ENCODE results near the gene ST6GAL1.

The ST6GAL1 gene

DNA sequence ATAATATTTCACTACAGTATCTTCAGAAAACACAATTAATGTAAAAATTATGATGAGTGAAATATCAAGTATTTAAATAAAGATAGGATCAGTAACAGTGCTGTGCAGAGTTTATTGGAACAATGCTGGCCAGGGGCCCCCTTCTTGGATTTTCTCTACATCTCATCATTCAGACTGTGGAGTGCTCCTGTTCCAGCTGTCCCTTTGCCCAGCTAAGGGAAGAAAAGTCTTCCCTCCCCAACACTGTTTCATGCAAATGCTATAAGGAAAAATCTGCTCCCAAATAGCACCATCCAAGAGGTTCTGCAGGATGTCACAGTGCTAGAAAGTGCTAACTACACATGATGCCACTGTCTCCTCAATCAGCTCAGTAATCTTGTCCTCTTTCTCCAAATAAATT, 144.5 kb downstream of the ST6GAL1 start:
- no peak overlapping the region for H3K4me3 ChIP-seq (ENCODE audit: low read length)
- no peaks in the 10 kb centered on the region for H3K36me3 ChIP-seq (ENCODE audit: control insufficient read depth, insufficient read depth, low read length)
- no peak overlapping the region for H3K9ac ChIP-seq (ENCODE audit: low read length)
- peaks cover 1% of the 10 kb centered on the region for H3K9me3 ChIP-seq (ENCODE audit: control insufficient read depth, low read length)
- no peaks in the 10 kb centered on the region for H3K4me1 ChIP-seq (ENCODE audit: control insufficient read depth, insufficient read depth, low read length)
- no peaks in the 10 kb centered on the region for H3K27me3 ChIP-seq (ENCODE audit: control insufficient read depth, insufficient read depth, low read length)

DNA sequence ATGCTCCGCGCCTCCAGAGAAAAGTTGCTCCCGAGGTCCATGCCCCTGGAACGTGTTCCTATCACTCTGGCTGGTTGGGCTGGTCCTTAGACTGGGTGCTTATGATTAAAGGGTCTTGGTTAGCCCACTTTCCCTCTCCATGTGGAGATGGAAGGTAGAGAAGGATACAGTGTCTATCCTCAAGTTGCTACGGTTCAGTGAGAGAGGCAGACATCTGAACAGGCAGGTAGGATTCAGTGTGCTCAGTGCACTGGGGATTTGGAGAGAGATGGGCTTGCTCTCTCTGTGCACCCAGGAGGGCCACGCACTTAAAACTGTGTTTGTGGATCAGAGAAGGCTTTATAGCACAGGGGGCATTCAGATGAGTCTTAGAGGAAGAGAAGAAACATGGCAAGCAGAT, 146.0 kb downstream of the ST6GAL1 start:
- Histone ChIP-seq H3K4me3 (ENCODE audit: low read length) (no peak overlapping the region), H3K9ac (ENCODE audit: low read length) (no peak overlapping the region), H3K36me3 (ENCODE audit: control insufficient read depth, insufficient read depth, low read length) (no peaks in the 10 kb centered on the region), H3K27me3 (ENCODE audit: control insufficient read depth, insufficient read depth, low read length) (no peaks in the 10 kb centered on the region), H3K4me1 (ENCODE audit: control insufficient read depth, insufficient read depth, low read length) (no peaks in the 10 kb centered on the region), H3K9me3 (ENCODE audit: control insufficient read depth, low read length) (no peaks in the 10 kb centered on the region)

DNA sequence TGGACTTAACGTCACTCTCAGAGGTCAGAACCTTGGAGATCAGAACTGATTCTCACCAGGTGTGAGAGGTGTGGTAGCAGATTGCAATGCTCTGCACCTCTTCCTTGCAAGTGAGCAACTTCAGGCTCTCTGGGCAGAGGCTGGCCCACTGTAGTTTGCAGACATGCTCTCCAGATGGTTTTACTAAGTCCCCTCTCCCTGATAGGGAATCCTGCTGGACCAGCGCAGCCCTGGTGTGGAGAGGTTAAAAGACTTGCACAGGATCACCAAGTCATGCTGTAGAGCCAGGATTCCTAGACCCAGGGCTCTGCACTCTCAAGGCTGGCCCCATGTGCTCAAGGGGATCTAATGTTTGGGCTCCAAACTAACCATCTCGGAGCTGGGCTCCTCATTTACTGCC, 146.8 kb downstream of the ST6GAL1 start:
- Histone ChIP-seq H3K4me3 (ENCODE audit: low read length) (no peak overlapping the region), H3K4me1 (ENCODE audit: control insufficient read depth, insufficient read depth, low read length) (no peaks in the 10 kb centered on the region), H3K9me3 (ENCODE audit: control insufficient read depth, low read length) (no peaks in the 10 kb centered on the region), H3K9ac (ENCODE audit: low read length) (no peak overlapping the region), H3K27me3 (ENCODE audit: control insufficient read depth, insufficient read depth, low read length) (no peaks in the 10 kb centered on the region), H3K36me3 (ENCODE audit: control insufficient read depth, insufficient read depth, low read length) (no peaks in the 10 kb centered on the region)

DNA sequence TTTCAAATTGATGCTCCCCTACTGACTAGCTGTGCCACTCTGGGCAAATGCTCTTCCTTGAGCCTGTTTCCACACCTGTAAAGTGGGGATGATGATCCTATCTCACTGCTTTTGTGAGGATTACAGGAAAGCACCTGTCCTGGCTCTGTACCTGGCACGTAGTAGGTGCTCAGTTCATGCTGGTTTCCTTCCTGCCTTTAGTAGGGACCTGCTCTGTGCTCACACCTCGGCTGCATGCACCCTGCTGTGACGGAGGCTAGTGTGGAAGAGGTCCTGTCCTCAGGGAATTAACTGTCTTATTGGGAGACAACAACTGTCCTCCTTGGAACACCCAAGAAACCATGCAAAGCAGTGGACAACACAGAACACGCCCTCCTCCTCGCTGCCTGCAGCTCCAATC, 147.2 kb downstream of the ST6GAL1 start:
- Histone ChIP-seq H3K27me3 (ENCODE audit: control insufficient read depth, insufficient read depth, low read length) (no peaks in the 10 kb centered on the region), H3K4me1 (ENCODE audit: control insufficient read depth, insufficient read depth, low read length) (no peaks in the 10 kb centered on the region), H3K9me3 (ENCODE audit: control insufficient read depth, low read length) (no peaks in the 10 kb centered on the region), H3K36me3 (ENCODE audit: control insufficient read depth, insufficient read depth, low read length) (no peaks in the 10 kb centered on the region), H3K9ac (ENCODE audit: low read length) (no peak overlapping the region), H3K4me3 (ENCODE audit: low read length) (no peak overlapping the region)

DNA sequence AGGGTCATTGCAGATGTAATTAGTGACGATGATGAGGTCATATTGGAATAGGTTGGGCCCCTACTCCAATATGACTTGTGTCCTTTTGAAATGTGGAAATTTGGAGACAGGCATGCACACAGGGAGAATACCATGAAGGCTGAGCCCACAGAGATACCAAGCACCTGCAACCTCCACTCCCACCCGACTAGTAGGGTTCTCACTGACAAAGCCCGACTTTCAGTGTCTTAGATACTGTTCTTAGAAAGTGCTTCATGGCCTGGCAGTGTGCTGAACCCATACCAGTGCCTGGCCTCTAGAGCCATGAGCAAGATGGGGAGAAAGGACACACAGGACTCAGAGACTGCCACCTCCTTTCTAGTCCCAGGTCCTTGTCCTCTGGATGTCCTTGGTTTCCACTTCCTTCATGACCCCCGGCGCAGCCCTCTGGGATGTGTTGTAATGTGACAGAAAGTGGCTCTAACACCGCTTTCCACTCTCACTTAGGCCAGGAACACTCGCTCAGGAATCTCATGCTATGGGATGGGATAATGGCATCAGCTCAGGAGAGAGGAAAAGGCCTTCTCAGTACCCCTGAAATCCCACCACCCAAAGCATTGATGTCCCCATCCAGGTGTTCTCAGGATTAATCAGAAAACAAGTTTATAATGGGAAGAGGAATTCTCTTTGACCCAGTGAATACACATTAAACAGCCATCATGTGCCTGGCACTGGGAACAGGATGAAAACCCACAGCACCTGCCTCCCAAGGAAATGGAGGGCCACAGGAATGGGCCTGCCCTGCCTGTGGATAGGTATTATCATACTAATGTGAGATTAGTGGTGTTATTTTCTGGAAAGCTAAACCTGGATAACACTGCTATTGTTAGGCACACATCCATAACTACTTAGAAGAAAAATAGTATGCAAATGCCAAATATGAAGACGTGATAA, 149.0 kb downstream of the ST6GAL1 start:
- H3K9me3 ChIP-seq (ENCODE audit: control insufficient read depth, low read length) = no peaks in the 10 kb centered on the region
- H3K27me3 ChIP-seq (ENCODE audit: control insufficient read depth, insufficient read depth, low read length) = no peaks in the 10 kb centered on the region
- no peaks in the 10 kb centered on the region for H3K36me3 ChIP-seq (ENCODE audit: control insufficient read depth, insufficient read depth, low read length)
- no peaks in the 10 kb centered on the region for H3K4me1 ChIP-seq (ENCODE audit: control insufficient read depth, insufficient read depth, low read length)
- H3K4me3 ChIP-seq (ENCODE audit: low read length) = no peak overlapping the region
- H3K9ac ChIP-seq (ENCODE audit: low read length) = no peak overlapping the region

DNA sequence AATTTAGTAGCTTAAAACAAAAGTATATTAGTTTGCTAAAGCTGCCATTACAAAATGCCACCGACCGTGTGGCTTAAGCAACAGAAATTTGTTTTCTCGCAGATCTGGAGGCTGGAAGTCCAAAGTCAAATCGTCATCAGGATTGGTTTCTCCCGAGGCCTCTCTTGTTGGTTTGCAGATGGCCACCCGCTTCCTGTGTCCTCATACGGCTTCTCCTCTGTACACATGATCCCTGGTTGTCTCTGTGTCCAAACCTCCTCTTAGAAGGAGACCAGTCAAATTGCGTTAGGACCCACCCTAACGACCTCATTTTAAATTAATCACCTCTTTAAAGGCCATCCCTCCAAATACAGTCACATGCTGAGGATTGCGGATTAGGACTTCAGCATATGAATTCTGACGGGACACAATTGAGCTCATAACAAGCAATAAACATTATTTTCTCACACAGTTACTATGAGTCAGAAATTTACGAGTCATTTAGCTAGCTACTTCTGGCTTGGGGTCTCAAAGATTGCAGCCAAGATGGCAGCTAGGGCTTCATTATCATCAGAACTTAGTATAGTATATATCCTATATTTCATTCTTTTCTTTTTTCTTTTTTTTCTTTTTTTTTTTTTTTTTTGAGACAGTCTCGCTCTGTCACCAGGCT, 150.6 kb downstream of the ST6GAL1 start:
- Histone ChIP-seq H3K36me3 (ENCODE audit: control insufficient read depth, insufficient read depth, low read length) (no peaks in the 10 kb centered on the region), H3K27me3 (ENCODE audit: control insufficient read depth, insufficient read depth, low read length) (no peaks in the 10 kb centered on the region), H3K4me1 (ENCODE audit: control insufficient read depth, insufficient read depth, low read length) (no peaks in the 10 kb centered on the region), H3K9ac (ENCODE audit: low read length) (no peak overlapping the region), H3K4me3 (ENCODE audit: low read length) (no peak overlapping the region), H3K9me3 (ENCODE audit: control insufficient read depth, low read length) (no peaks in the 10 kb centered on the region)

DNA sequence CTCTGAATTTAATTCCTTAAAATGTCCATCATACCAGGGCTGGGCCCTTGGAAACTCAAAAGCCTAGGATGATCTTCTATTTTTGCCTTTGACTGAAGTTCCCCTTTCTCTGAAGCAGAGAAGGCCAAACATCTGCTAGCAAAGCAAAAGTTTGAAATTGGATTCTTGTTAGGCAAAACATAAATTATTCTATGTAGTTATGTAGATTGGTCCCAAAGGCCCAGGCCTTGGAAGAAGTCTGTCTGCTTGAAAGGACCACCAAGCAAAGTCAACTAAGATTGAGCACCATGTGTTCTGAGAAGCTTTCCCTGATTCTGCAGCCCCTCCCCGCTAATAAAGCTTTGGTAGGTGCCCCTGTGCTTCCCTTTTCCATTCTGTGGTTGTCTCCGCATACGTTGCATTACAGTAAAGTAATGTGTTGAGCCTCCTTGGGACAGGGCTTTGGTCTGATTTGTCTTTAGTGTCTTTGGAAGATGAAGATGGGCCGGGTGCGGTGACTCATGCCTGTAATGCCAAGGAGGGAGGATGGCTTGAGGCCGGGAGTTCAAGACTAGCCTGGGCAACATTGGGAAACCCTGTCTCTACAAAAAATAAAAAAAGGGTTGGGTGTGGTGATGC, 152.5 kb downstream of the ST6GAL1 start:
- Histone ChIP-seq H3K4me1 (ENCODE audit: control insufficient read depth, insufficient read depth, low read length) (no peaks in the 10 kb centered on the region), H3K4me3 (ENCODE audit: low read length) (no peak overlapping the region), H3K27me3 (ENCODE audit: control insufficient read depth, insufficient read depth, low read length) (no peaks in the 10 kb centered on the region), H3K9ac (ENCODE audit: low read length) (no peak overlapping the region), H3K36me3 (ENCODE audit: control insufficient read depth, insufficient read depth, low read length) (no peaks in the 10 kb centered on the region), H3K9me3 (ENCODE audit: control insufficient read depth, low read length) (no peaks in the 10 kb centered on the region)

DNA sequence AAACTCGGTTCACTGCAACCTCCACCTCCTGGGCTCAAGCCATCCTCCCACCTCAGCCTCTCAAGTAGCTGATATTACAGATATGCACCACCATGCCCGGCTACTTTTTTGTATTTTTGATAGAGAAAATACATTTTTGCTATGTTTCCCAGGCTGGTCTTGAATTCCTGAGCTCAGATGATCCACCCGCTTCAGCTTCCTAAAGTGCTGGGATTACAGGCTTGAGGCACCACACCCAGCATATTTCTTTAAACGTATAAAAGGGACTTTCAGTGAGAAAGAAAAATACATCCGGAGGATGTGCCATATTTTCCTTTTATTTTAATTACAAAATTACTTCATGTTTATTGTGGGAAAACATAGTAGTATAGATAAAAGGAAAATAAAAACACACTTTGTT, 153.8 kb downstream of the ST6GAL1 start:
- no peaks in the 10 kb centered on the region for H3K27me3 ChIP-seq (ENCODE audit: control insufficient read depth, insufficient read depth, low read length)
- H3K9ac ChIP-seq (ENCODE audit: low read length) = no peak overlapping the region
- H3K4me3 ChIP-seq (ENCODE audit: low read length) = no peak overlapping the region
- no peaks in the 10 kb centered on the region for H3K9me3 ChIP-seq (ENCODE audit: control insufficient read depth, low read length)
- H3K36me3 ChIP-seq (ENCODE audit: control insufficient read depth, insufficient read depth, low read length) = no peaks in the 10 kb centered on the region
- H3K4me1 ChIP-seq (ENCODE audit: control insufficient read depth, insufficient read depth, low read length) = no peaks in the 10 kb centered on the region

DNA sequence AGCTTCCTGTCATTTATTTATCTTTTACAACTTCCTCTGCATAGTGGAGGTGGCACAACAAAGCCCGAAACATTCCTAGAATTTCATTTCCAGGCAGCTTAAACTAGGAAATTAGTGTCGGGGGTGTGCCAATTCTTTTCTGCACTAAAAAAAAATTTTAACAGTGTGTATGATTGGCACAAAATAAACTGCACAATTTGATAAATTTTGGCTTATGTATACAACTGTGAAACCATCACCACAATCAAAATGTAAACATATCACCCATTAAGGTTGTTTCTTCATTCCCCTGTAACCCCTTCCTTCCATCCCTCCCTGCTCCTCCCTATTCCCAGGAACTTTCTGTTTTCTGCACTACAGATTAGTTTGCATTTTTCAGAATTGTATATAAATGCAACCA, 154.3 kb downstream of the ST6GAL1 start:
- H3K9me3 ChIP-seq (ENCODE audit: control insufficient read depth, low read length) = no peaks in the 10 kb centered on the region
- H3K9ac ChIP-seq (ENCODE audit: low read length) = no peak overlapping the region
- no peaks in the 10 kb centered on the region for H3K36me3 ChIP-seq (ENCODE audit: control insufficient read depth, insufficient read depth, low read length)
- H3K4me1 ChIP-seq (ENCODE audit: control insufficient read depth, insufficient read depth, low read length) = no peaks in the 10 kb centered on the region
- no peak overlapping the region for H3K4me3 ChIP-seq (ENCODE audit: low read length)
- H3K27me3 ChIP-seq (ENCODE audit: control insufficient read depth, insufficient read depth, low read length) = no peaks in the 10 kb centered on the region

DNA sequence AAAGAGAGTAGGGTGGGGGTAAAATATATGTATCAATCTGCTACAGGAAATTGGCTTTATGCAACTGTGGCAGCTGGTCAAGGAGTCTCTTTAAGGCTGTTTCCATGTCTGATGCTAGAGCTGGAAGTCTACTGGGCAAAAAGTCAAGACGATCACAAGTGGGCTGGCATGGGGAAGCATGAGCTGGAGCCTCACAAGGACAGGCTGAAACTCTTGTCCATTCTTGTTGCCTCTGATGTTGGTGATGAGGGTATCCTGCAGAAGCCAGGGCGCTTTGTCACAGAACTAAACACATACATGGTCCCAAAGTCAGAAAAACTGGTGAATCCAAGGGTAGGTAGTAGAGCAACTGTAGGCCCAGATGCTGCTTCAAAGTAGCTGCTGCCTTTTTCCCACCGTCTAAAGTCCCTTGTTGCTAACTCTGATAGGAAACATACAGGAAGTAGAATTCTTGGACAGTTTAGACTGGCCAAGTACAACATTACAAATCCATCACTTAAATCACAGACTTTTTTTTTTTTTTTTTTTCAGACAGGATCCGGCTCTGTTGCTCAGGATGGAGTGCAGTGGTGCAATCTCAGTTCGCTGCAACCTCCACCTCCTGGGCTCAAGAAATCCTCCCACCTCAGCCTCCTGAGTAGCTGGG, 154.8 kb downstream of the ST6GAL1 start:
- no peak overlapping the region for H3K4me3 ChIP-seq (ENCODE audit: low read length)
- no peaks in the 10 kb centered on the region for H3K36me3 ChIP-seq (ENCODE audit: control insufficient read depth, insufficient read depth, low read length)
- no peak overlapping the region for H3K9ac ChIP-seq (ENCODE audit: low read length)
- no peaks in the 10 kb centered on the region for H3K4me1 ChIP-seq (ENCODE audit: control insufficient read depth, insufficient read depth, low read length)
- H3K9me3 ChIP-seq (ENCODE audit: control insufficient read depth, low read length) = no peaks in the 10 kb centered on the region
- no peaks in the 10 kb centered on the region for H3K27me3 ChIP-seq (ENCODE audit: control insufficient read depth, insufficient read depth, low read length)

DNA sequence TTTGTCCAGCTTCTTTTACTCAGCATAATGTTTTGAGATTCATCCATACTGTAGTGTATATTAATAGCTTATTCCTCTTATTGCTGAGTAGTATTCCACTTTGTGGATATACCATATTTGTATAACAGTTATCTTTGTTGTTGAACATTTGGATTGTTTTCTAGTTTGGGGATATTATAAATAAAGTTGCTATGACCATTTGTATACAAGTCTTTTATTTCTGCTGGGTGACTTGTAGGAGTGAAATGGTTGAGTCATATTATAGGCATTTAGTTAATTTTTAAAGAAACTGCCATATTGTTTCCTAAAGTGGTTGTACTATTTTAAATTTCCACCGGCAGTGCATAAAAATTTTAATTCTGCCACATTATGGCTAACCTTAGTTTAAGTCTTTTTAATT, 155.6 kb downstream of the ST6GAL1 start:
- Histone ChIP-seq H3K9me3 (ENCODE audit: control insufficient read depth, low read length) (no peaks in the 10 kb centered on the region), H3K4me1 (ENCODE audit: control insufficient read depth, insufficient read depth, low read length) (no peaks in the 10 kb centered on the region), H3K4me3 (ENCODE audit: low read length) (no peak overlapping the region), H3K36me3 (ENCODE audit: control insufficient read depth, insufficient read depth, low read length) (no peaks in the 10 kb centered on the region), H3K27me3 (ENCODE audit: control insufficient read depth, insufficient read depth, low read length) (no peaks in the 10 kb centered on the region), H3K9ac (ENCODE audit: low read length) (no peak overlapping the region)

DNA sequence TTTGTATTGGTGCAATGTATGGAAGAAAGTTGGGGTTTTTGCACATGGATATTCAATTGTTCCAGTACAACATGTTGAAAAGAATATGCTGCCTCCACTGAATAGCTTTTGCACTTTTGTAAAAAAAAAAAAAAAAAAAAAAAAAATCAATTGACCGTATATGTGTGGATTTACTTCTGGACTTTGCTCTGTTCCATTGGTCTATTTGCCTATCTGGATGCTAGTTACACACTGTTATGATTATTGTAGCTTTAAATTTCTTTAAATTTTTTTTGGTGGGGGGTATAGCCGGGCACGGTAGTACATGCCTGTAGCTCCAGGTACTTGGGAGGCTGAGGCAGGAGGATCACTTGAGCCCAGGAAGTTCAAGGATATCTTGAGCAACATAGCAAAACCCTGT, 156.5 kb downstream of the ST6GAL1 start:
- Histone ChIP-seq H3K4me1 (ENCODE audit: control insufficient read depth, insufficient read depth, low read length) (no peaks in the 10 kb centered on the region), H3K9ac (ENCODE audit: low read length) (no peak overlapping the region), H3K27me3 (ENCODE audit: control insufficient read depth, insufficient read depth, low read length) (no peaks in the 10 kb centered on the region), H3K36me3 (ENCODE audit: control insufficient read depth, insufficient read depth, low read length) (no peaks in the 10 kb centered on the region), H3K4me3 (ENCODE audit: low read length) (no peak overlapping the region), H3K9me3 (ENCODE audit: control insufficient read depth, low read length) (no peaks in the 10 kb centered on the region)

Data from mucosa of stomach (tissue), 1 donor.